ENCODE results near the gene PDLIM4.

Gene PDLIM4

DNA sequence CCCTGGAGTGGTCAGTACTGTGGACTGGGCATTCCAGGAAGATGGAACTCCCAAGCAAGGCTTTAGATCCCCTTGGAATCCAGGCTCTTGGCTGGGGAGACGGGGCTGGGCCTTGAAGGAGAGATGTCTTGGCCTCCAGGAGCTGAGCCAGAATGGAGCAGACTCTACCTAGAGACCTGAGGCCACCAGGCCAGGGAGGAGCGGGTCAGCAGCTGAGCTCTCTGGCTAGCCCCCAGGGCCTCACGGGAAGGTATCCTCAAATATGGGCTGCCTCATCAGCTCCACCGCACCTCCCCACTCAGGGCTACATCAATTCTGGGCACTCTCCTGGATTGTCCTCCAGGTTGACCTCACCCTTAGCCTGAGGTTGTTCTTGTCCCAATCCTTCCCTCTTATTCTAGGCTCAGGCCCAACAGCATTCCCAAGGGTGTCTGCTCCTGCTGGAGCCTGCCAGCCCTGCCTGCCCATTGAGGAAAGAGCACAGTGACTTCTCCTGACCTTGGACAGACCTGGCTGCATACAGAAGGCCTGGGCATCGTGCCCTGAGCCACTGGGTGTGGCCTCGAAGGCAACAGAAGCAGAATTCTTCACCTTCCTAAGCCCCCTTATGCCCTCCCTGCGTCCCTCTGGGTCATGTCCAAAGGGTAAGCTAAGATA lies 3.0 kb upstream of the PDLIM4 start:
- no peak for DNase-seq

GRCh38 chr5:132256086-132256782 lies 1.3 kb upstream of the PDLIM4 start:
- no peak for DNase-seq

DNA sequence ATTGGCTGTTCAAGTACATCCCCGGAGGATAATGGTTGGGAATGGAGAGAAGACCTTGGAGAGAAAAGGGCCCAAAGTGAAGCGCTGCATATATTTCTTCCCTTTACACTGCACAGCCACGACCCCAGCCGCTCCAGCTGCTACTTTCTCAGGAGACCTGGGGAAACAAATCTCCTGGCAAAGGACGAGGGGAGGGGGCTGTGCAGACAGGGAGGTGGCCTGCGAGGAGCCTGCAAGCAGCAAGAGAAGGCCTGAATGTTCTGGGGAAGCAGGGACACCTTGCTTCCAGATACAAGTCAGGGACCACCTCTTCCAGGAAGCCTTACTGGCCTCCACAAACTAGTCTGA lies 739 bp upstream of the PDLIM4 start:
- no peak for DNase-seq

DNA sequence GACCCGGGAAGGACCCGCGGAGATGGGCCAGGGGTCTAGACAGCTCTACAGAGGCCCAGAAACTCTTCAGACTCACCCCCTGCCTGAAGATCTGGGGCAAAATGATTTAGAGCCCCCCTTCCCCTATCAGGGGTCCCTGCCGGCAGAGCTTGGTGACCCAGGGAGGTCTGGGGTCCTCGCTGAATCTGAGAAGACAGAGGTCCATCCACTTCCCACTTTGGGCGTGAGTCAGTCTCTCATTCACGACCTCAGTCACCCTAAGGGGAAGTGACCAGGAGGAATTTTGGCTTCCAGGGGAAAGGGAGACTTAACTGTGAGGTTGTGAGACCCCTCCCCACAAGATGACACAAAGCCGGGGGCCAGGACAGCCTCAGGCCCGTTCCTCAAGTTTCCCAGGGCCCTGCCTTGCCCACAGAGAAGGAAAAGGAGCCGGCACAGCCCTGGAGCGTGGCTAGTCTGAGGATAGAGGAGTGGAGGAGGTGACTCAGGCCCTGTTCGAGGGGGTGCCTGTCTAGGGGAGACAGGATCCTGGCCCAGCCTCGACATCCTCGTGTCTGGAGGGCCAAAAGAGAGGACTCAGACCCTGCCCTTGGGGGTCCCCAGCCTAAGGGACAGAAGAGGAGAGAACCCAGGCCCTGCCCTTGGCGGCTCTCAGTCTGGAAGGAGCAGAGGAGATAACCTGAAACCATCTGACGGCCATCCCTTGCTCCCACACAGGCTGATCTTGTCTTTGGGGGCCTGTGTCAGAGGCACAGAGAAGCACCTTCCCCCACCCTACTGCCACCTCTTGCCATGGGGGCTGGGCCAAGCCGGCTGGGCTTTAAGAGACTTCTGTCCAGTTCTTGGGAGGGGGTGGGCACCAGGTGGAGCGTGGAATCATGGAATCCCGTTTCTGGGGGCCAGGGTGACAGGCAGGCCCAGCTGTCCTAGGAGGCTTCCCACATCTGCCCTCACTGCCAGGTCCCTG lies 889 bp downstream of the PDLIM4 start:
- no peak for DNase-seq

DNA sequence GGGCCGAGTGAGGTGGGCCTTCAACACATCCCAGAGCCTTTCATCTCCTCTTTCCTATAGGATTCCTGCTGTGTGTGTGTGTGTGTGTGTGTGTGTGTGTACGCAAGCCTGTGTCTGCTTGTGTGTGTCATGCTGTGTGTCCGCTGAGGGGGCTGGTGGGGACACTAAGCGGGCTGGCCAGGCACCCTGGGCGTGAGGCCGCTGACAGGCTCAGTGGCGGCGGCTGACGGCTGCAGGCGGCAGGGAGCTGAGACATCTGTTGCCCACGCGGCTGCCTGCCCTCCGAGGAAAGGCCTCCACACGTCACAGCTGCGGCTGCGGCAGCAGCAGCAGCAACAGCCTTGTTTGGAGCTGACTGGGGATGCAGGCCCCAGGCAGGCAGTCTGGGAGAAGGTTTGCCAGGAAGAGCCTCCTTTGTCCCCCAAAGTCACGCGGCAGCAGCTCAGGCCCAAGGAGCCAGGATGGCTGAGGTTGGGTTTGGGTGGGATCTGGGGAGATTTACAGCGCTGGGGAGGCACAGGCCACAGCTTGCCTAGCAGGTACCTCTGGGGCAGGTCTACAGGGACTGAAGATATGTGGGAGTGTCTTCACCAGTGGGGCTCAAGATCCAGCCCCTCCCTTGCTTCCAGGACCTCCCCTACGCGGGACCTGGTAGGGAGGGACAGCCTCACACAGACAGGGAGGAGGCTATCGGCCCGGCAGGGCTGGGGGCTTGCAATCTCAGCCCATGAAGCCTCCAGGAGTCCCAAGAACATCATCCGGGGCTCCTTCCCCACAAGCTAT lies 1.8 kb downstream of the PDLIM4 start:
- no peak for DNase-seq

DNA sequence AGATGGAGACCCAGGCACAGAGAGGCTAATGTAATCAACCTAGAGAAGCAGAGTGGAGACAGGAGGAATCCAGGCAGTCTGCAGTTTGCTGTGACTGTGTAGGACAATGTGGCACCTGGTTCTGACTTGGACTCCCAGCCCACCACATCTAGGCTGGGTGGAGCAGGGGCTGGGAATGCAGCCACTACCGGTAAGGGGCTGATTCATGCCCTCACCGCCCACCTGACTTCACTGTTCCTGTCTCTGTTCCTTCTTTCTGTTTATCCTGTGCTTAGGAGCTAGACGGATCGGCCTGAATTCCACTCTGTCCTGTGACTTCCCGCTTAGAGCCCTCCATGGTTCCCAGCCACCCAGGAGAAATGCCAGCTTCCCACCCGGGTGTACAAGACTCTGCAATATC lies 2.6 kb downstream of the PDLIM4 start:
- DNase-seq, result no peak

- DNase-seq, result no peak
Measured at GRCh38 chr5:132260714-132261551, 3.4 kb downstream of the PDLIM4 start.

- DNase-seq, result no peak
Measured at GRCh38 chr5:132261881-132262845, 4.7 kb downstream of the PDLIM4 start.

DNA sequence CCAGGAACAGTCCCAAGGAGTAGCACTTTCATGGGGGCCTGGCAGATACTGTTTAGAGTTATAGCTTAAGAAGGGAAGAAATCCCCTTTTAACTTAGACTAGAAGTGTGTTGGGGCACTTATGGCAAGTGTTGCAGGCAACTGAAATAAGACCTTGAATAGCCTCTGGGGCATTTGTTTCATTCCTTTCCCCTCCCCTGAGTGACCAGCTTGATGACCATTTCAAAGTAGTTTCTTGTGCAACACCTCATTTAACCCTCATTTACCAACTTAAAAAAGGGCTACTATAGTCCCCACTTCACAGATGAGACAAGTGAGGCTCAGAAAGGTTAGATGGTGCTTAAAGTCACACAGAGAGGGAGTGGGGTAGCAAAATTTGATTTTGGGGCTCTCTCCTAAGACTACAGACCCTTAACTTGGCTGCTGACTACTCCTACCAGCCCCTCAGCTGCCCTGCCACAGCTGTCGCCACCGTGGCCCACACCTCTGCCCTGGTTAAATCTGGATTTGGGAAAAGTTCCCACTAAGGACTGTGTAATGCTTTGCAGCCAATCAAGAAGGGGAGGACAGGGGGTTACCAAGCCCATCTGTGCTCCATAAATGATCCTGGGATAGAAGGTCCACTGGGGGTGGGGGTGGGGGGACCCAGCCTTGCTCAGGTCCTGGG lies 5.5 kb downstream of the PDLIM4 start:
- DNase-seq, result no peak

DNA sequence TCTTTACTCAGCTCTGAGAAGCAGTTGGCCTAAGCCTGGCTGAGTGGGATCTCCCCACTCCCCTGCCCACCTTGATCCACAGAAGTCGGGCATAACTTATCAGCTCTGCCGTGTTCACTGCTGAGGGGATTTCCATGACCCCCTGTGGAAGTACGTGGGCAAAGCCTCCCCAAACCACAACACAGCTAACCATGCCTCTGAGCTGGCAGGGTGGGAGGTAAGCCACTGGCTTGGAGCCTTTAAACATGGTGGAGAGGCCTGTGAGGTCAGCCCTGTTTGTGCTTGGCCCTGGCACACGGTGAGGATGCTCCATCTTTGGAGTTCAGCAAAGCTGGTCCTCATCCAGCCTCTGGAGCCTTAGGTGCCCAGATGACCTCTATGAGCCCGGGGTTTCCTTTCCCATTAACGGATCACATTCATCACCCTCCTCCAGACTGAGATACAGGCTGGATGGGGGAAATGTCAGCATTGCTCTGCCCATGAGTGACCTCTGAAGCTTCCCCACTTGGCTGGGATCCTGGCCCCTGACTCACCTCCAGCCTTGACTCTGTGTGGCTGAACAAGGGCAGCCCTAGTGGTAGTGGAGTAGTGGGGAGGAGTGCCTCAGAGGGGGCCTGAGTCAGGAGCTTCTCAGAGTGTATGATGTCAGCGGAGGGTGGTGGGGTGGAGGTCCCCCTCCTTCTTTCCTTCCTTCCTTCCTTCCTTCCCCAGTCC lies 6.2 kb downstream of the PDLIM4 start:
- no peak for DNase-seq

DNA sequence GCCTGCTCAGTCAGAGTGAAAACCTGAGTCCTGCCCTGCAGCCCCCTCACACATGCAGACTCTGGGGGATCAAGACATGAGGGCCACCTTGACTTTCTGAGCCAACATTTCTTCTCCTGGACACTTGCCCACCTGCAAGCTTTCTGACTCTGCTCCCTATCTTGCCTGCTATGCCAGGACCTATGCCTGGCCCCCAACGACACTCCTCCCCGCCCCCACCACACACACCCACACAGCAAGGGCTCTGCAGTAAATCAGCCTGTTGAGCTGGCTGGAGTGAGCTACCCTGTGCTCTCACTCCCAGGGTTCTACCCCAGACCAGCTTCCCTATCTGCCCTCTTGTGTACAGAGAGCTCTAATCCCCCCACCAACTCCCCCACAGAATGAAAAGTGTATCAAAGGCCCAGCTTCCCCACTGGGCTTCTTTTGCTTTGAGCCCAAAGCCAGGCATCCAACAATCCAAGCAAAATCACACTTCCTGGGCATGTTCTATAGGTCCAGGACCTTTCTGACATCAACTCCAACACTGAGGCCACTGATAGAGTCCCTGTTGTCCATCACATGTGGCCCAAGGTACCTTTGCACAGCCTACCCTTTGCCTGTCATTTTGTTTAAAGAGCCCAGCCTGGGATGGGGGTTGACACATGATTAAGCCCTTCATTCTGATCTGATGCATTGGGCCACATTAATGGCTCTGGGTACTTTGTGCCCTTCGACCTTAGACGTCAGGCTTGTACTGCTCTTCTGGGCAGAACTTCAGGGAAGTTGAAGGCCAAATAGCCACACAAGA lies 7.2 kb downstream of the PDLIM4 start:
- DNase-seq, result no peak

GRCh38 chr5:132265336-132266030 lies 8.0 kb downstream of the PDLIM4 start:
- no peak for DNase-seq

DNA sequence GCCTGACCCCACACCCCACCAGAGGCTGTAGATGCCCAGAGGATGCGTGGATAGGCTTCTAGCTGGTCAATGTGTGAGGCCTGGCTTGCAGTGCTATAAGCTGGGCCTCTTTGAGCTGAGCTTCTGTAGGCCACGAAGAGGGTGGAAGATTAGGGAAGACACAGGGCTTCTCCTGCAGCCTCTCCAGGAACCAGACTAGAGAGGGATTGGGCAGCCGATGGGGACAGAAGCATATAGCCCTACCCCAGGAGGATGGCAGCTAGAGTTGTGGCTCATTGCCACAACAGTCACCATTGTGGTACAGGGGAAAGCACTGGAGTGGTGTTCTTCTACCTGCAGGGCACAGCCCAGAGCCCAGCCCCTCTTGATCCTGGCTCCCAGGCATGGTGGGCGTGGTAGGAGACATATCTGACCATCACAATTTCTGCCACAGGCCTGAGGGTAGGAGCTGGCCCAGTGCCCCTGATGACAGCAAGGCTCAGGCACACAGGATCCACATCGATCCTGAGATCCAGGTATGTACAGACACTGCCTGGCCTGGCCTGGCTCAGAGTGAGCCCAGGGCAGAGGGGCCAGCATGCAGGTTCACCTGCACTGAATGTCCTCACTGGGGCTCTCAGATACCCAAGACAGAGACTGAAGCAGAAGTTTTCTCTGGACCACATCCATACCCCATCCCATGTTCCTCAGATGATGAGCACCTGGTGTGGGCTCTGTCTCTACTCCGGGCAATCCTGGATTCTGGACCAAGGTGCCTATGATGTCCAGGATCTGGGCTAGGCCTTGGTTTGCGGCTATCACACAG lies 8.7 kb downstream of the PDLIM4 start:
- DNase-seq, result no peak

- DNase-seq, result no peak
Measured at GRCh38 chr5:132266836-132267160, 9.3 kb downstream of the PDLIM4 start.

DNA sequence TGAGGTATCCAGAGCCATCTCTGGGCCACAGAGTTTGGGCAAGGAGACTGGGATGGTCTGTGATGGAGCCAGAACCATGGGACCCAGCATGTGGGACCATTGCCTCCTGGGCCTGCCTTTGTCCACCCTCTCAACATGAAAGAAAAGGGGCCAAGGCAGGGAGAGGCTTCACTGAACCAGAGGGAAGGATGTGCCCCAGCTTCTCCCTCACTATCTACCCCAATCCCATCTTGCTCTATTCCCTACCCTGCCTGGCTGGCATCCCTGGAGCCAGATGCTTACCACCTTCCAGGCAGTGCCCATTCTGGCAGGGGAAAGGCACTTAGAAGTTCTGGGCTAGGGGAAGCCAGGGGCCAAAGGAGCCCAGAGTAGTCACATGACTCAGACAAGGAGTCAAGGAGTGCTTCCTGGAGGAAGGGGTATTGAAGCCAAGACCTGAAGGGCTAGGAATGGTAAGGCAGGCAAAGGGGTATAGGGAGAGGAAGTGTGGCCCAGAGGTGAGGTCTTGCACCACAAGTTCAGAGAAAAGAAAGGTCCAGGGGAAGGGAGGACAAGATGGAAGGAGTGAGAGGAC lies 9.8 kb downstream of the PDLIM4 start:
- no peak for DNase-seq

DNA sequence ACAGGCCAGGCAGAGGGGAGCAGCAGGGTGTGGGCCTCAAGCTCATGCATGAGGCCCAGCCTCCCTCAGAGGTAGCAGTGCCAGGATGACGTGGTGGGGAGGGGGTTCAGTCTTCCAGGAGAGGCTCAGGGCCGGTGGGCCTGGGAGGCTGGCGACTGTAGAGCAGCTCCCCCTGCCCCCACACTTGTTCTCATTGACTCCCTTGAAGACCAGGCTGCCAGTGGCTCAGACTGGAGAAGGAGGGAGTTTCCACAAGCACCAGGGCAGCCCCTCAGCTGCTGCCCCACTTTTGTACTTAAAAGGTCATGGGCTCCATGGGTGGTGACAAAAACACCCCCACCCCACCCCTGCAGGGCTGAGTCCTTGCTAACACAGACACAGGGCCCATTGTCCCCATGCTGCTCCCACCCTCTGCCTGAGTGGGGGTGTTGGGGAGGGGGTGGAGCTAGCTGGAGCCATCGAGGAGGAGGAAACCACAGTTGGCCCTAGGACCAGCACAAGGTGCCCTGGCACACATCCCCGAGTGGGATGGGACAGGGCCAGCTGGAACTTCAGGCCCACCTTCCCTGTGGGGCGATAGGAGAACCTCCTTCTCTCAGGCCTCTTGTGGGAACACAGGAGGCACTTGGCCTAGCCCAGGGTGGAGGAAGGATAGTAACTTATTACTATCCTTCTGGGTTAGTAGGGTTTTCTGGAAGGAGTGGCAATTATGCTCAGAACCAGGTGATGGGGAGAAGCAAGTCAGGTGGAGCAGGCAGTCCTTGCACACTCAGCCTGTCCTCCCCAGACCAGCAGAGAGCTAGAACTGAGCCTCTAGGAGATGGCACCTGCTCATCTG lies 10.7 kb downstream of the PDLIM4 start:
- no peak for DNase-seq

Data from activated CD4-positive, alpha-beta T cell treated with anti-CD3 and anti-CD28 coated beads, Interleukin-10, Interleukin-2, amounts not matched to agents 100 ng/mL and 50 ng/mL, durations not matched to agents 16 hours and 8 hours (primary cell).